Neural cell (in vitro differentiated cells): ENCODE measurements around the gene ACD. TPM values are rescaled to one million over a fixed set of nuclear protein-coding genes. Genes with fewer than 3 reads are reported as not detected.

Experiments used
- H2AFZ ChIP-seq: fragments of 200-600, 300-800 bp; sonication (generic), shearing (Covaris generic); 2 replicates; pipeline ENCODE4 v1.6.0; 2014; ENCODE audit warnings: low read depth, mild to moderate bottlenecking, antibody characterized with exemption, low read length, moderate library complexity
- H3F3A ChIP-seq: fragments of 200-600 bp; shearing (Covaris generic); 2 replicates; pipeline ENCODE4 v1.6.1; 2016; ENCODE audit warnings: mild to moderate bottlenecking, moderate library complexity, mixed read lengths, antibody characterized with exemption, low read length; ENCODE audit not compliant: insufficient read depth, poor library complexity, severe bottlenecking
- H3K27ac ChIP-seq: fragments of 200-600, 300-800 bp; sonication (generic), shearing (Covaris generic); 2 replicates; pipeline ENCODE4 v1.5.1; 2014; ENCODE audit warnings: mild to moderate bottlenecking, low read length, moderate library complexity
- H3K27me3 ChIP-seq: fragments of 300-800, 200-600 bp; sonication (generic), shearing (Covaris generic); 2 replicates; pipeline ENCODE4 v1.6.0; 2014; ENCODE audit warnings: mild to moderate bottlenecking, low read depth, low read length, moderate library complexity; ENCODE audit not compliant: insufficient read depth
- H3K36me3 ChIP-seq: fragments of 300-800, 200-600 bp; sonication (generic), shearing (Covaris generic); 2 replicates; pipeline ENCODE4 v1.5.1; 2014; ENCODE audit warnings: mild to moderate bottlenecking, antibody characterized with exemption, low read length, moderate library complexity; ENCODE audit not compliant: insufficient read depth
- H3K4me2 ChIP-seq: fragments of 300-800, 200-600 bp; sonication (generic), shearing (Covaris generic); 2 replicates; pipeline ENCODE4 v1.6.0; 2014; ENCODE audit warnings: mild to moderate bottlenecking, low read length
- H3K4me3 ChIP-seq: fragments of 300-800, 200-600 bp; sonication (generic), shearing (Covaris generic); 2 replicates; pipeline ENCODE4 v1.5.1; 2014; ENCODE audit warnings: mild to moderate bottlenecking, low read length, moderate library complexity
- H3K79me2 ChIP-seq: fragments of 200-600 bp; shearing (Covaris generic); replicated peaks from 2 replicates; pipeline ENCODE4 v1.6.0; 2014; ENCODE audit warnings: mild to moderate bottlenecking, low read length, moderate library complexity; ENCODE audit not compliant: insufficient read depth
- H3K9ac ChIP-seq: fragments of 300-800, 200-600 bp; sonication (generic), shearing (Covaris generic); 2 replicates; pipeline ENCODE4 v1.6.1; 2016; ENCODE audit warnings: mild to moderate bottlenecking, low read length, mixed read lengths
- H3K9me2 ChIP-seq: fragments of 200-600 bp; shearing (Covaris generic); 2 replicates; pipeline ENCODE4 v1.6.1; 2016; ENCODE audit warnings: mild to moderate bottlenecking, low read length, mixed read lengths; ENCODE audit not compliant: insufficient read depth
- H3K9me3 ChIP-seq: fragments of 200-600, 300-800 bp; sonication (generic), shearing (Covaris generic); 2 replicates; pipeline ENCODE4 v1.6.1; 2016; ENCODE audit warnings: mild to moderate bottlenecking, mixed run types, low read length, moderate library complexity, mixed read lengths
- H4K20me1 ChIP-seq: fragments of 200-600 bp; shearing (Covaris generic); 2 replicates; pipeline ENCODE4 v1.6.1; 2016; ENCODE audit warnings: mild to moderate bottlenecking, mixed run types; ENCODE audit not compliant: insufficient read depth
- EP300 ChIP-seq: fragments of 450-650 bp; conservative IDR thresholded peaks from 2 replicates; pipeline ENCODE4 v1.6.1; 2014; ENCODE audit warnings: antibody characterized with exemption, mild to moderate bottlenecking, moderate library complexity; ENCODE audit not compliant: poor library complexity, severe bottlenecking
- EZH2 ChIP-seq: fragments of 200-600, 300-800 bp; shearing (Covaris generic), sonication (generic); IDR thresholded peaks from 2 replicates; pipeline ENCODE4 v1.6.1; 2014; ENCODE audit warnings: antibody characterized with exemption, low read length, borderline replicate concordance, mild to moderate bottlenecking; ENCODE audit not compliant: insufficient read depth, poor library complexity, severe bottlenecking
- MXI1 ChIP-seq: fragments of 450-650 bp; conservative IDR thresholded peaks from 2 replicates; pipeline ENCODE4 v1.6.1; 2014; ENCODE audit warnings: antibody characterized with exemption, mild to moderate bottlenecking; ENCODE audit not compliant: poor library complexity, severe bottlenecking
- POLR2AphosphoS5 ChIP-seq: IDR thresholded peaks from 2 replicates; pipeline ENCODE4 v1.6.1; 2012
- RAD21 ChIP-seq: fragments of 450-650 bp; conservative IDR thresholded peaks from 2 replicates; pipeline ENCODE4 v1.6.1; 2014; ENCODE audit warnings: antibody characterized with exemption, mild to moderate bottlenecking, moderate library complexity
- REST ChIP-seq: IDR thresholded peaks from 2 replicates; pipeline ENCODE4 v1.6.1; 2012; ENCODE audit warnings: borderline replicate concordance
- SMC3 ChIP-seq: fragments of 450-650 bp; conservative IDR thresholded peaks from 2 replicates; pipeline ENCODE4 v1.6.1; 2014; ENCODE audit warnings: antibody characterized with exemption, mild to moderate bottlenecking, moderate library complexity; ENCODE audit not compliant: poor library complexity
- TAF1 ChIP-seq: IDR thresholded peaks from 2 replicates; pipeline ENCODE4 v1.6.1; 2012; ENCODE audit warnings: low read depth
- polyA plus RNA-seq: library from polyadenylated mRNA; depleted of rRNA; stranded (reverse); fragments of >200 nt; gene quantifications from 2 replicates; pipeline ENCODE4 v1.2.3, GENCODE V29; 2014
- TF ChIP-seq, protein P1 (sequence below): fragments of 450-650 bp; IDR thresholded peaks from 2 replicates; pipeline ENCODE4 v1.5.1; 2014; ENCODE audit warnings: antibody characterized with exemption, mild to moderate bottlenecking, moderate library complexity; ENCODE audit not compliant: poor library complexity, severe bottlenecking

Gene ACD
- polyA plus RNA-seq, 1 donor from 2014 or later: 98.6 TPM

- TF ChIP-seq, protein P1, sequence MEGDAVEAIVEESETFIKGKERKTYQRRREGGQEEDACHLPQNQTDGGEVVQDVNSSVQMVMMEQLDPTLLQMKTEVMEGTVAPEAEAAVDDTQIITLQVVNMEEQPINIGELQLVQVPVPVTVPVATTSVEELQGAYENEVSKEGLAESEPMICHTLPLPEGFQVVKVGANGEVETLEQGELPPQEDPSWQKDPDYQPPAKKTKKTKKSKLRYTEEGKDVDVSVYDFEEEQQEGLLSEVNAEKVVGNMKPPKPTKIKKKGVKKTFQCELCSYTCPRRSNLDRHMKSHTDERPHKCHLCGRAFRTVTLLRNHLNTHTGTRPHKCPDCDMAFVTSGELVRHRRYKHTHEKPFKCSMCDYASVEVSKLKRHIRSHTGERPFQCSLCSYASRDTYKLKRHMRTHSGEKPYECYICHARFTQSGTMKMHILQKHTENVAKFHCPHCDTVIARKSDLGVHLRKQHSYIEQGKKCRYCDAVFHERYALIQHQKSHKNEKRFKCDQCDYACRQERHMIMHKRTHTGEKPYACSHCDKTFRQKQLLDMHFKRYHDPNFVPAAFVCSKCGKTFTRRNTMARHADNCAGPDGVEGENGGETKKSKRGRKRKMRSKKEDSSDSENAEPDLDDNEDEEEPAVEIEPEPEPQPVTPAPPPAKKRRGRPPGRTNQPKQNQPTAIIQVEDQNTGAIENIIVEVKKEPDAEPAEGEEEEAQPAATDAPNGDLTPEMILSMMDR: no peak
- TF ChIP-seq EP300 (no peak), REST (no peak), RAD21 (no peak), MXI1 (no peak), POLR2AphosphoS5 (no peak), EZH2 (no peak), SMC3 (no peak), TAF1 (no peak)
- no peak overlapping the region for H3K9ac ChIP-seq
- H2AFZ ChIP-seq: no peak overlapping the region
- H3K36me3 ChIP-seq: no peaks in the 10 kb centered on the region
- H3K4me2 ChIP-seq: no peak overlapping the region
- no peaks in the 10 kb centered on the region for H3K9me3 ChIP-seq
- H4K20me1 ChIP-seq: peaks cover 12% of the 10 kb centered on the region
- no peaks in the 10 kb centered on the region for H3K9me2 ChIP-seq
- no peak overlapping the region for H3K4me3 ChIP-seq
- peaks cover 43% of the 10 kb centered on the region for H3K79me2 ChIP-seq
- H3K27me3 ChIP-seq: no peaks in the 10 kb centered on the region
- H3F3A ChIP-seq: no peaks in the 10 kb centered on the region
- H3K27ac ChIP-seq: no peak overlapping the region
Observed at GRCh38 chr16:67703626-67704025, 43.6 kb upstream of the ACD start.

DNA sequence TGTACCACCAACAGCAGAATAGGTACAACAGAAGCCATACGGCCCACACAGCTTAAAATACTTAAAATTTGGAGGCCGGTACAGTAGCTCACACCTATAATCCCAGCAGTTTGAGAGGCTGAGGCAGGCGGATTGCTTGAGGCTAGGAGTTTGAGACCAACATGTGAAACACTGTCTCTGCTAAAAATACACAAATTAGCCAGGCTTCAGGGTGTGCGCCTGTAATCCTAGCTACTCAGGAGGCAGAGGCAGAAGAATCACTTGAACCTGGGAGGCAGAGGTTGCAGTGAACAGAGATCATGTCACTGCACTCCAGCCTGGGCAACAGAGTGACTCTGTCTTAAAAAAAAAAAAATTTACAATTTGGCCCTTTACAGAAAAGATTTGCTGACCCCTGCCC is 42.1 kb upstream of the ACD start:
- peaks cover 12% of the 10 kb centered on the region for H4K20me1 ChIP-seq
- no peak overlapping the region for H3K9ac ChIP-seq
- TF ChIP-seq TAF1 (no peak), EP300 (no peak), POLR2AphosphoS5 (no peak), RAD21 (no peak), REST (no peak), MXI1 (no peak), SMC3 (no peak), EZH2 (no peak)
- TF ChIP-seq, protein P1: no peak
- no peak overlapping the region for H3K27ac ChIP-seq
- H3K79me2 ChIP-seq: peaks cover 28% of the 10 kb centered on the region
- H3K9me2 ChIP-seq: no peaks in the 10 kb centered on the region
- H3K4me3 ChIP-seq: no peak overlapping the region
- H3K27me3 ChIP-seq: no peaks in the 10 kb centered on the region
- no peak overlapping the region for H3K4me2 ChIP-seq
- H3F3A ChIP-seq: no peaks in the 10 kb centered on the region
- no peaks in the 10 kb centered on the region for H3K36me3 ChIP-seq
- H3K9me3 ChIP-seq: no peaks in the 10 kb centered on the region
- no peak overlapping the region for H2AFZ ChIP-seq
